Lung (tissue), 12 donors: ENCODE measurements around the gene PCED1A. TPM values are rescaled to one million over a fixed set of nuclear protein-coding genes. Genes with fewer than 3 reads are reported as not detected.

ENCODE experiments used
- ATAC-seq: fragments of 200-7000 bp; cut with Tn5 transposase; one replicate; pipeline ENCODE4 v1.9.1; 2020; ENCODE audit warnings: moderate number of reproducible peaks; ENCODE audit not compliant: insufficient read depth, low FRiP score
- DNase-seq, 3 donors: peaks; one replicate each; pipeline ENCODE4 v3.0.0-alpha.2; 2013 to 2017
- H3K27ac ChIP-seq, 2 donors: one replicate each; pipeline ENCODE4 v1.5.1; 2013; ENCODE audit warnings: mild to moderate bottlenecking in 2 of 2, moderate library complexity in 2 of 2, control low read depth in 1 of 2, inconsistent platforms in 1 of 2, low read depth in 1 of 2, low read length in 1 of 2
- H3K27me3 ChIP-seq, 3 donors: one replicate each; pipeline ENCODE4 v1.5.1; 2013; ENCODE audit warnings: low read length in 2 of 3; ENCODE audit not compliant: control insufficient read depth in 3 of 3, insufficient read depth in 3 of 3
- H3K36me3 ChIP-seq, 4 donors: one replicate each; pipeline ENCODE4 v1.5.1; 2013; ENCODE audit warnings: low read length in 4 of 4, mild to moderate bottlenecking in 1 of 4, moderate library complexity in 1 of 4; ENCODE audit not compliant: control insufficient read depth in 4 of 4, insufficient read depth in 4 of 4
- H3K4me1 ChIP-seq, 5 donors: one replicate each; pipeline ENCODE4 v1.5.1; 2013; ENCODE audit warnings: low read length in 5 of 5, mild to moderate bottlenecking in 2 of 5, moderate library complexity in 1 of 5; ENCODE audit not compliant: control insufficient read depth in 5 of 5, insufficient read depth in 5 of 5
- H3K4me3 ChIP-seq: one replicate; pipeline ENCODE4 v1.5.1; 2013; ENCODE audit warnings: mild to moderate bottlenecking, control low read depth, moderate library complexity
- H3K9ac ChIP-seq, 2 donors: one replicate each; pipeline ENCODE4 v1.5.1; 2013; ENCODE audit warnings: low read length in 2 of 2, control low read depth in 1 of 2; ENCODE audit not compliant: insufficient read depth in 1 of 2
- H3K9me3 ChIP-seq, 4 donors: one replicate each; pipeline ENCODE4 v1.5.1; 2013; ENCODE audit warnings: low read length in 3 of 4, mild to moderate bottlenecking in 1 of 4, moderate library complexity in 1 of 4; ENCODE audit not compliant: control insufficient read depth in 4 of 4, insufficient read depth in 3 of 4
- CTCF ChIP-seq: IDR thresholded peaks from 2 replicates; pipeline ENCODE4 v1.5.1; 2012; ENCODE audit warnings: mild to moderate bottlenecking; ENCODE audit errors: control extremely low read depth, extremely low read depth
- WGBS, 2 donors: extraction: QIAGEN DNeasy Blood & Tissue Kit; methylation state at CpG; one replicate each; pipeline ENCODE4 v1.1.7; 2013; 5-methylcytosine and 5-hydroxymethylcytosine counted together
- polyA plus RNA-seq, 2 donors: library from polyadenylated mRNA; stranded (reverse); fragments of 200-250 nt; gene quantifications; one replicate each; pipeline ENCODE4 v1.2.1, GENCODE V29; 2013
- total RNA-seq, 2 donors: library from RNA; depleted of rRNA in 1 of 2; stranded (reverse); fragments of >200 nt in 1 of 2; gene quantifications; one replicate each; pipeline ENCODE4 v1.2.1, GENCODE V29; 2014 to 2021
- donor health status: control.
- donor health status: control.
- donor health status: Bipolar disorder and iron deficiency.
- donor health status: healthy.
- donor health status: DM: yes; HTN: yes; CAD: no.

PCED1A gene
- total and polyA plus RNA-seq, 4 donors: 26.2 to 40.4 (median 35.1) TPM

- H3K36me3 ChIP-seq: peaks cover 5 to 49% (median 16%) of the 10 kb centered on the region in 4 donors
- no peak for DNase-seq
- H3K9me3 ChIP-seq: no peaks in the 10 kb centered on the region
- peaks cover 0 to 4% (median 0%) of the 10 kb centered on the region in 5 donors for H3K4me1 ChIP-seq
- H3K27me3 ChIP-seq: peaks cover 0 to 3% (median 1%) of the 10 kb centered on the region in 3 donors
- 73 to 85% methylated on average over 3 of the region's 3 CpGs for WGBS, 2 donors
- ATAC-seq: no peak
- no peak overlapping the region for H3K27ac ChIP-seq
- no peak overlapping the region for H3K4me3 ChIP-seq
- no peak overlapping the region for H3K9ac ChIP-seq
- no peak for TF ChIP-seq CTCF
Measured at GRCh38 chr20:2865630-2866029, 25.2 kb upstream of the PCED1A start.

GRCh38 chr20:2865101-2865500, 24.6 kb upstream of the PCED1A start:
- 97 to 98% methylated on average over 10 of the region's 10 CpGs for WGBS, 2 donors
- no peak overlapping the region for H3K27ac ChIP-seq
- no peak overlapping the region for H3K9ac ChIP-seq
- ATAC-seq (no peak), DNase-seq (no peak)
- no peak for TF ChIP-seq CTCF
- no peaks in the 10 kb centered on the region for H3K9me3 ChIP-seq
- H3K27me3 ChIP-seq: no peaks in the 10 kb centered on the region
- peaks cover 0 to 2% (median 0%) of the 10 kb centered on the region in 5 donors for H3K4me1 ChIP-seq
- H3K36me3 ChIP-seq: peaks cover 5 to 53% (median 18%) of the 10 kb centered on the region in 4 donors
- no peak overlapping the region for H3K4me3 ChIP-seq

GRCh38 chr20:2864626-2865025, 24.2 kb upstream of the PCED1A start:
- ATAC-seq (no peak), DNase-seq (no peak)
- H3K27me3 ChIP-seq: no peaks in the 10 kb centered on the region
- peaks cover 0 to 2% (median 0%) of the 10 kb centered on the region in 5 donors for H3K4me1 ChIP-seq
- no peak overlapping the region for H3K9ac ChIP-seq
- no peak for TF ChIP-seq CTCF
- no peaks in the 10 kb centered on the region for H3K9me3 ChIP-seq
- H3K27ac ChIP-seq: no peak overlapping the region
- H3K4me3 ChIP-seq: no peak overlapping the region
- 97% methylated on average over 12 of the region's 12 CpGs for WGBS, 2 donors
- H3K36me3 ChIP-seq: peaks cover 5 to 53% (median 18%) of the 10 kb centered on the region in 4 donors
